ES-I3 (cell line): ENCODE data around the gene ANTXR1.
"Not testable (repeated sequence)": the region's sequence is repeated elsewhere in the genome, so short reads cannot be mapped to it uniquely, and the experiment has no call there.

ENCODE experiments used
- H3K36me3 ChIP-seq: 2 replicates; pipeline ENCODE4 v1.6.1; 2013; ENCODE audit warnings: mild to moderate bottlenecking, low read length, control low read depth, moderate library complexity; ENCODE audit not compliant: insufficient read depth
- H3K4me1 ChIP-seq: 2 replicates; pipeline ENCODE4 v1.6.1; 2013; ENCODE audit warnings: mild to moderate bottlenecking, control low read depth, low read length; ENCODE audit not compliant: insufficient read depth
- H3K9ac ChIP-seq: 2 replicates; pipeline ENCODE4 v1.6.1; 2013; ENCODE audit warnings: low read depth, mild to moderate bottlenecking, low read length, moderate library complexity
- H3K9me3 ChIP-seq: 2 replicates; pipeline ENCODE4 v1.6.1; 2013; ENCODE audit warnings: mild to moderate bottlenecking, low read length, moderate library complexity; ENCODE audit not compliant: control insufficient read depth, insufficient read depth

Gene ANTXR1

GRCh38 chr2:69165091-69165880 lies 152.3 kb downstream of the ANTXR1 start:
- no peak overlapping the region for H3K9ac ChIP-seq

GRCh38 chr2:69166465-69166811 lies 153.5 kb downstream of the ANTXR1 start:
- no peak overlapping the region for H3K9ac ChIP-seq
- H3K9me3 ChIP-seq, result no peaks in the 10 kb centered on the region
- H3K4me1 ChIP-seq, result peaks cover 45% of the 10 kb centered on the region
- H3K36me3 ChIP-seq, result no peaks in the 10 kb centered on the region

More at GRCh38 chr2:69165091-69165880, 152.3 kb downstream of the ANTXR1 start:
- H3K36me3 ChIP-seq, result no peaks in the 10 kb centered on the region
- peaks cover 54% of the 10 kb centered on the region for H3K4me1 ChIP-seq
- no peaks in the 10 kb centered on the region for H3K9me3 ChIP-seq

- Histone ChIP-seq H3K9ac (no peak overlapping the region), H3K36me3 (no peaks in the 10 kb centered on the region), H3K9me3 (no peaks in the 10 kb centered on the region), H3K4me1 (peaks cover 40% of the 10 kb centered on the region)
These were observed 154.0 kb downstream of the ANTXR1 start for GRCh38 chr2:69166812-69167468.

- Histone ChIP-seq H3K9me3 (no peaks in the 10 kb centered on the region), H3K4me1 (peaks cover 35% of the 10 kb centered on the region), H3K9ac (no peak overlapping the region), H3K36me3 (no peaks in the 10 kb centered on the region)
These were observed 154.5 kb downstream of the ANTXR1 start for GRCh38 chr2:69167469-69167822.

- no peaks in the 10 kb centered on the region for H3K36me3 ChIP-seq
- H3K9ac ChIP-seq, result no peak overlapping the region
- H3K4me1 ChIP-seq, result peaks cover 27% of the 10 kb centered on the region
- H3K9me3 ChIP-seq, result no peaks in the 10 kb centered on the region
These were observed 155.3 kb downstream of the ANTXR1 start for GRCh38 chr2:69168144-69168813.

- Histone ChIP-seq H3K9ac (no peak overlapping the region), H3K36me3 (no peaks in the 10 kb centered on the region), H3K4me1 (peaks cover 19% of the 10 kb centered on the region), H3K9me3 (no peaks in the 10 kb centered on the region)
These were observed 156.1 kb downstream of the ANTXR1 start for GRCh38 chr2:69168950-69169654.

GRCh38 chr2:69169655-69170389 lies 156.8 kb downstream of the ANTXR1 start:
- H3K9ac ChIP-seq, result no peak overlapping the region
- no peaks in the 10 kb centered on the region for H3K9me3 ChIP-seq
- H3K4me1 ChIP-seq, result peaks cover 12% of the 10 kb centered on the region; the same call in 1 of the 2 replicates
- H3K36me3 ChIP-seq, result no peaks in the 10 kb centered on the region

- Histone ChIP-seq H3K9ac (no peak overlapping the region), H3K4me1 (0 out of 2 replicates have a peak, but pooled peaks cover 6% of the 10 kb centered on the region), H3K9me3 (no peaks in the 10 kb centered on the region), H3K36me3 (no peaks in the 10 kb centered on the region)
These were observed 157.7 kb downstream of the ANTXR1 start for GRCh38 chr2:69170661-69171060.

GRCh38 chr2:69171116-69171896 lies 158.3 kb downstream of the ANTXR1 start:
- no peaks in the 10 kb centered on the region for H3K9me3 ChIP-seq
- H3K4me1 ChIP-seq, result peaks cover 6% of the 10 kb centered on the region; the same call in 1 of the 2 replicates
- H3K9ac ChIP-seq, result no peak overlapping the region
- no peaks in the 10 kb centered on the region for H3K36me3 ChIP-seq

GRCh38 chr2:69171897-69172525 lies 159.0 kb downstream of the ANTXR1 start:
- peaks cover 12% of the 10 kb centered on the region for H3K4me1 ChIP-seq

GRCh38 chr2:69173706-69174105 lies 160.7 kb downstream of the ANTXR1 start:
- Histone ChIP-seq H3K9ac (no peak overlapping the region), H3K36me3 (no peaks in the 10 kb centered on the region), H3K4me1 (peaks cover 22% of the 10 kb centered on the region), H3K9me3 (no peaks in the 10 kb centered on the region)

More at GRCh38 chr2:69171897-69172525, 159.0 kb downstream of the ANTXR1 start:
- no peak overlapping the region for H3K9ac ChIP-seq
- no peaks in the 10 kb centered on the region for H3K9me3 ChIP-seq
- H3K36me3 ChIP-seq, result no peaks in the 10 kb centered on the region

GRCh38 chr2:69174211-69174610 lies 161.2 kb downstream of the ANTXR1 start:
- peaks cover 22% of the 10 kb centered on the region for H3K4me1 ChIP-seq
- H3K9me3 ChIP-seq, H3K36me3 ChIP-seq, H3K9ac ChIP-seq: not testable (repeated sequence)
